HS-27A (cell line): ENCODE results near the gene ADSS1.

ENCODE experiments used
- DNase-seq: peaks from one replicate; pipeline ENCODE4 v3.0.0-alpha.2; 2012; ENCODE audit warnings: low read depth, missing footprints

The ADSS1 gene

DNA sequence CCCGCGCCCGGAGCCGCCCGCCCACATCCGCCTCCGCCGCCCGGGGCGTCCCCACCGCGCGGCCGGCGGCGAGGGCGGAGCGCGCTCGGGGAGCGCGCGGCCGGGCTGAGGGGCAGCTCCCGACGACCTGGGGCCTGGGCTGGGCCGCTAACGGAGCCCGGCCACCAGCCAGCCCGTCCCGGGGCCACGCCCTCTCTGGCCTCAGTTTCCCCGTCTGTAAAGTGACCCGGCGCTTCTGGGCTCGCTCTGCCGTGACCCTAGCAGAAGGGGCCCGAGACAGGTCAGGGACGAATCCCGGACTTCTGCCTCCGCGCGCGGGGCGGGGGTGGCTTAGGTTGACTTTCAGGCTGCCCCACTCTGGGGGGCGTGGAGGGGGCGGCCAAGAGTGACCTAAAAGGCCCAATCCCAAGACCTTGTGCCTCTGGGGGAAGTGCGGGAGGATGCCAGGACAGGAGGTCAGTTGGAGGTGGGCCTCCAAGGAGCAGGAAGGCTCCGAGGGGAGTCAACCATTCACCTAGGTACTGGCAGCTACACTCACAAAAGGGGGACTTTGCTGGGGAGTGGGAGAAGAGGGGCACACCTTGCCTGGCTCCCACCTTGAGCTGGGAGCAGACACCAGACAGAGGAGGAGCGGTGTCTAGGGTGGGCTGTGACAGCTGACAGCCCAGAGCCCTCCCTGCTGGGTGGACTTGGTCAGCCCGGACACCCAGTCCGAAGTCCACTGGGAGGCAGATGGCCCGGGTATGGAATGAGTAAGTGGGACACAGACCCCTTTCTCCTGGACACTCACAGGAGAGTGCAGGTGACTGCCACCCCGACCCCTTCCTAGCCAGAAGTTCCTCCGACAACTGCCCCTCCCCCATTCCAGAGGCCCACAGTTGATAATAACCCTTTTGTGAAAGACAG lies 72.0 kb downstream of the ADSS1 start:
- no peak for DNase-seq

DNA sequence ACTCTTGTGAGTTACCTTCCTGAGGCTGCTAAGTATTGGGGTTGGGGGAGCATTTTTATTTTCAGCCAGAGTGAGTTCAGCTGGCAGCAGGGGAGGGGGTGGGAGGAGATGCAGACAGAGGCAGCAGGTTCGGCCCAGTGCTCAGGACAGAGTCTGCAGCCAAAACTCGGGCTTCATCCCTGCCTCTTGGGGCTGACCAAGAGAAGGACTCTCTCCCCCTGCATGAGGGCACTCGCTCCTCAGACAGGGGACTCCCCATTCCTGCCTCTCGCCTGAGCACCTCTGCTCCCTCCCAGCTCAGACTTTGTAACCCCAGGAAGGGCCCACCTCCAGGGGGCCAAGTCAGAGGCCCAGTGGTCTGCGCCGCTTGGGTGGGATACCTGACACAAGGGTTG lies 72.7 kb downstream of the ADSS1 start:
- DNase-seq: no peak
